HepG2 (cell line): Measurements from ENCODE around the gene UNKL. TPM values are rescaled to one million over a fixed set of nuclear protein-coding genes. Genes with fewer than 3 reads are reported as not detected.

Source experiments
- ARNTL ChIP-seq: sonication (generic); formaldehyde crosslinking; IDR thresholded peaks from 2 replicates; pipeline ENCODE4 v1.4.0; 2020; ENCODE audit warnings: mild to moderate bottlenecking, missing genetic modification reagents
- CREB1 ChIP-seq, 2 experiments: fragments of 450-650 bp in 1 of 2; IDR thresholded peaks; 2 replicates each; pipeline ENCODE4 v1.6.1; 2016 to 2017; ENCODE audit warnings: control low read depth in 1 of 2, mild to moderate bottlenecking in 1 of 2, missing compliant biosample characterization in 1 of 2, missing genetic modification characterization in 1 of 2
- GATAD1 ChIP-seq: IDR thresholded peaks from 2 replicates; pipeline ENCODE4 v1.6.1; 2016; ENCODE audit warnings: missing genetic modification reagents, missing compliant biosample characterization
- HDAC1 ChIP-seq: sonication (generic); formaldehyde crosslinking; IDR thresholded peaks from 2 replicates; pipeline ENCODE4 v1.5.1; 2020; ENCODE audit warnings: mild to moderate bottlenecking, missing genetic modification reagents
- HIVEP1 ChIP-seq: sonication (generic); formaldehyde crosslinking; IDR thresholded peaks from 2 replicates; pipeline ENCODE4 v1.4.0; 2020; ENCODE audit warnings: mild to moderate bottlenecking, missing genetic modification reagents
- HOXA9 ChIP-seq: sonication (generic); formaldehyde crosslinking; IDR thresholded peaks from 2 replicates; pipeline ENCODE4 v1.8.1; 2022; ENCODE audit warnings: missing genetic modification reagents, mild to moderate bottlenecking, moderate library complexity, borderline replicate concordance
- ISL2 ChIP-seq: sonication (generic); formaldehyde crosslinking; IDR thresholded peaks from 2 replicates; pipeline ENCODE4 v1.5.0; 2020; ENCODE audit warnings: missing genetic modification reagents
- KLF12 ChIP-seq: sonication (generic); formaldehyde crosslinking; IDR thresholded peaks from 2 replicates; pipeline ENCODE4 v1.4.0; 2020; ENCODE audit warnings: missing genetic modification reagents, borderline replicate concordance
- KLF15 ChIP-seq: sonication (generic); formaldehyde crosslinking; IDR thresholded peaks from 2 replicates; pipeline ENCODE4 v1.8.1; 2023; ENCODE audit warnings: borderline replicate concordance, mild to moderate bottlenecking, inconsistent platforms, missing genetic modification reagents, mixed read lengths
- KLF16 ChIP-seq, 2 experiments: sonication (generic) in 1 of 2; formaldehyde crosslinking in 1 of 2; IDR thresholded peaks; 2 replicates each; pipeline versions ENCODE4 v1.6.1 to v1.8.0; 2016 to 2023; ENCODE audit warnings: missing genetic modification reagents in 2 of 2, missing compliant biosample characterization in 1 of 2
- MLLT10 ChIP-seq: sonication (generic); formaldehyde crosslinking; IDR thresholded peaks from 2 replicates; pipeline ENCODE4 v1.4.0; 2020; ENCODE audit warnings: missing genetic modification reagents
- NR0B2 ChIP-seq: sonication (generic); formaldehyde crosslinking; IDR thresholded peaks from 2 replicates; pipeline ENCODE4 v1.4.0; 2020; ENCODE audit warnings: mild to moderate bottlenecking, missing genetic modification reagents
- PAWR ChIP-seq: sonication (generic); formaldehyde crosslinking; IDR thresholded peaks from 2 replicates; pipeline ENCODE4 v1.4.0; 2020; ENCODE audit warnings: missing genetic modification reagents, mild to moderate bottlenecking, borderline replicate concordance
- RAD51 ChIP-seq: fragments of 450-650 bp; IDR thresholded peaks from 2 replicates; pipeline ENCODE4 v1.6.1; 2016; ENCODE audit warnings: borderline replicate concordance
- RFX3 ChIP-seq: IDR thresholded peaks from 2 replicates; pipeline ENCODE4 v1.6.1; 2016; ENCODE audit warnings: missing biosample characterization, missing genetic modification reagents
- SP1 ChIP-seq, 2 experiments: fragments of 450-650 bp in 1 of 2; sonication (generic) in 1 of 2; formaldehyde crosslinking in 1 of 2; IDR thresholded peaks; 2 replicates each; pipeline versions ENCODE4 v1.4.0 to v1.6.1; 2016 to 2020; ENCODE audit warnings: missing genetic modification reagents in 1 of 2
- SPEN ChIP-seq: sonication (generic); formaldehyde crosslinking; IDR thresholded peaks from 2 replicates; pipeline ENCODE4 v1.5.1; 2020; ENCODE audit warnings: low read depth, mild to moderate bottlenecking, missing genetic modification reagents
- USF2 ChIP-seq, 2 experiments: sonication (generic) in 1 of 2; formaldehyde crosslinking in 1 of 2; IDR thresholded peaks; 2 replicates each; pipeline versions ENCODE4 v1.5.1 to v1.6.1; 2011 to 2020; ENCODE audit warnings: borderline replicate concordance in 1 of 2, low read depth in 1 of 2, low read length in 1 of 2, mild to moderate bottlenecking in 1 of 2, missing genetic modification reagents in 1 of 2, moderate library complexity in 1 of 2
- ZFP1 ChIP-seq: IDR thresholded peaks from 2 replicates; pipeline ENCODE4 v1.6.1; 2016
- ZNF180 ChIP-seq: sonication (generic); formaldehyde crosslinking; IDR thresholded peaks from 2 replicates; pipeline ENCODE4 v1.4.0; 2020; ENCODE audit warnings: low read depth, missing genetic modification reagents, borderline replicate concordance
- ZNF20 ChIP-seq: sonication (generic); formaldehyde crosslinking; IDR thresholded peaks from 2 replicates; pipeline ENCODE4 v1.4.0; 2020; ENCODE audit warnings: mild to moderate bottlenecking, moderate library complexity, missing genetic modification reagents
- ZNF264 ChIP-seq: sonication (generic); formaldehyde crosslinking; IDR thresholded peaks from 2 replicates; pipeline ENCODE4 v1.4.0; 2020; ENCODE audit warnings: missing genetic modification reagents
- ZNF564 ChIP-seq: sonication (generic); formaldehyde crosslinking; IDR thresholded peaks from 2 replicates; pipeline ENCODE4 v1.8.1; 2023; ENCODE audit warnings: mild to moderate bottlenecking, missing genetic modification reagents
- polyA plus RNA-seq, 8 experiments: library from polyadenylated mRNA; depleted of rRNA in 3 of 8; stranded (reverse) in 7 of 8; unstranded in 1 of 8; fragments of >200 nt; fragmentation: Illumina TruSeq in 4 of 8; extraction: Trizol in 4 of 8; gene quantifications; 2 replicates each; pipeline versions ENCODE4 v1.2.1 to v1.2.3, GENCODE V29; 2011 to 2016; ENCODE audit warnings: low read depth in 4 of 8, missing spikeins in 1 of 8, mixed read lengths in 1 of 8; ENCODE audit not compliant: insufficient read depth in 1 of 8
- total RNA-seq, 5 experiments: library from RNA; depleted of rRNA; stranded (reverse); fragments of >200 nt; fragmentation: Illumina TruSeq; extraction: Trizol; gene quantifications; 2 replicates each; pipeline ENCODE4 v1.2.3, GENCODE V29; 2016; ENCODE audit warnings: low read depth in 1 of 5
- TF ChIP-seq, protein P1 (sequence below): sonication (generic); formaldehyde crosslinking; conservative IDR thresholded peaks from 2 replicates; pipeline ENCODE4 v1.4.0; 2020; ENCODE audit warnings: mild to moderate bottlenecking, missing genetic modification reagents, moderate library complexity

UNKL gene
- total and polyA plus RNA-seq, 2 of the 13 experiments (the other 11 are each of a cell fraction or from before 2014, with no cell fraction given) = 10.4 to 17.6 TPM

GRCh38 chr16:1408171-1408837, 6.2 kb downstream of the UNKL start (continued):
- TF ChIP-seq ZNF264 = no peak
- no peak for TF ChIP-seq NR0B2 (CRISPR knock-in tag)
- TF ChIP-seq ARNTL (CRISPR knock-in tag) = peak; percentile 89
- TF ChIP-seq HDAC1 (CRISPR knock-in tag) = peak; percentile 67; the same call in 1 of the 2 replicates
- TF ChIP-seq HIVEP1 = peak; percentile 65
- TF ChIP-seq KLF16 (CRISPR knock-in tag; IDR thresholded peaks at IDR 0.05) = peak in 1 of 2 experiments; percentile 74; a peak in 1 of 4 replicates
- TF ChIP-seq ZNF180 = no peak
- peak; percentile 74; the same call in 1 of the 2 replicates for TF ChIP-seq KLF12 (CRISPR knock-in tag)
- TF ChIP-seq USF2 (IDR thresholded peaks at IDR 0.05; ENCODE audit: low read depth, low read length) = peak; percentile 74
- TF ChIP-seq USF2 (CRISPR knock-in tag; IDR thresholded peaks at IDR 0.05; ENCODE audit: borderline replicate concordance) = peak; percentile 95; the same call in 1 of the 2 replicates
- 0 out of 2 replicates have a peak, but pooled peaks have one; percentile 34 for TF ChIP-seq PAWR (CRISPR knock-in tag)
- no peak for TF ChIP-seq ZNF20 (CRISPR knock-in tag)
- TF ChIP-seq RAD51 = peak; percentile 91
- TF ChIP-seq SPEN = peak; percentile 100
- no peak for TF ChIP-seq HOXA9 (CRISPR knock-in tag)
- TF ChIP-seq ISL2 (CRISPR knock-in tag) = peak; percentile 42; the same call in 1 of the 2 replicates
- TF ChIP-seq GATAD1 (CRISPR knock-in tag) = peak; percentile 53
- TF ChIP-seq CREB1 (IDR thresholded peaks at IDR 0.05) = peak; percentile 20; the same call in 1 of the 2 replicates
- TF ChIP-seq CREB1 (CRISPR knock-in tag; IDR thresholded peaks at IDR 0.05) = no peak
- TF ChIP-seq KLF15 (CRISPR knock-in tag) = peak; percentile 28; the same call in 1 of the 2 replicates
- TF ChIP-seq SP1 (IDR thresholded peaks at IDR 0.05) = no peak
- TF ChIP-seq SP1 (CRISPR knock-in tag; IDR thresholded peaks at IDR 0.05) = peak; percentile 93
- TF ChIP-seq MLLT10 = no peak
- TF ChIP-seq RFX3 (CRISPR knock-in tag) = no peak
- TF ChIP-seq ZNF564 (CRISPR knock-in tag) = no peak
- TF ChIP-seq, protein P1, sequence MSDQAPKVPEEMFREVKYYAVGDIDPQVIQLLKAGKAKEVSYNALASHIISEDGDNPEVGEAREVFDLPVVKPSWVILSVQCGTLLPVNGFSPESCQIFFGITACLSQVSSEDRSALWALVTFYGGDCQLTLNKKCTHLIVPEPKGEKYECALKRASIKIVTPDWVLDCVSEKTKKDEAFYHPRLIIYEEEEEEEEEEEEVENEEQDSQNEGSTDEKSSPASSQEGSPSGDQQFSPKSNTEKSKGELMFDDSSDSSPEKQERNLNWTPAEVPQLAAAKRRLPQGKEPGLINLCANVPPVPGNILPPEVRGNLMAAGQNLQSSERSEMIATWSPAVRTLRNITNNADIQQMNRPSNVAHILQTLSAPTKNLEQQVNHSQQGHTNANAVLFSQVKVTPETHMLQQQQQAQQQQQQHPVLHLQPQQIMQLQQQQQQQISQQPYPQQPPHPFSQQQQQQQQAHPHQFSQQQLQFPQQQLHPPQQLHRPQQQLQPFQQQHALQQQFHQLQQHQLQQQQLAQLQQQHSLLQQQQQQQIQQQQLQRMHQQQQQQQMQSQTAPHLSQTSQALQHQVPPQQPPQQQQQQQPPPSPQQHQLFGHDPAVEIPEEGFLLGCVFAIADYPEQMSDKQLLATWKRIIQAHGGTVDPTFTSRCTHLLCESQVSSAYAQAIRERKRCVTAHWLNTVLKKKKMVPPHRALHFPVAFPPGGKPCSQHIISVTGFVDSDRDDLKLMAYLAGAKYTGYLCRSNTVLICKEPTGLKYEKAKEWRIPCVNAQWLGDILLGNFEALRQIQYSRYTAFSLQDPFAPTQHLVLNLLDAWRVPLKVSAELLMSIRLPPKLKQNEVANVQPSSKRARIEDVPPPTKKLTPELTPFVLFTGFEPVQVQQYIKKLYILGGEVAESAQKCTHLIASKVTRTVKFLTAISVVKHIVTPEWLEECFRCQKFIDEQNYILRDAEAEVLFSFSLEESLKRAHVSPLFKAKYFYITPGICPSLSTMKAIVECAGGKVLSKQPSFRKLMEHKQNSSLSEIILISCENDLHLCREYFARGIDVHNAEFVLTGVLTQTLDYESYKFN (CRISPR knock-in tag) = peak; percentile 40; the same call in 1 of the 2 replicates
- TF ChIP-seq ZFP1 (CRISPR knock-in tag) = no peak
